ENCODE measurements around the gene ROBO1. TPM values are rescaled to one million over a fixed set of nuclear protein-coding genes. Genes with fewer than 3 reads are reported as not detected.

ROBO1 gene
- total and polyA plus RNA-seq, 2 of the 13 experiments (the other 11 are each of a cell fraction or from before 2014, with no cell fraction given), result 52.2 to 71.0 TPM

DNA sequence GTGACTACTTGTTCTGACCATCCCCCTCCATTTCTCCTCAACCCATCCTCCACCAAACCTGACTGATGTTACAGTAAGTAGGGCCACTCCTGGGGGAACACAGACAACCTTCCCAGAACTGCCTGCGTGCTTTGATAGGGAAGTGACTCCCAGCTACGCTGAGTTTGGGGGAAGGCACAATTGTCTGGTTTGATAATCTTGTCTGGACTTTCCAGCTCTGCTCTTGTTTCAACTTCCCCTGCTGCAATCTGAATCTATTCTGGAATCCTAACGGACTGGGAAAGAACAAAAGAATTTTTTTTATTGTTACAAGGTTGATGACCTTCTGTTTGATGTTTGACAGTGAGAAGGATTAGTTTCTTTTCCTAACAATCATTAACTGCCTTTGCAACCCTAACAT lies 895.6 kb downstream of the ROBO1 start (continued):
- TF ChIP-seq, protein P1, sequence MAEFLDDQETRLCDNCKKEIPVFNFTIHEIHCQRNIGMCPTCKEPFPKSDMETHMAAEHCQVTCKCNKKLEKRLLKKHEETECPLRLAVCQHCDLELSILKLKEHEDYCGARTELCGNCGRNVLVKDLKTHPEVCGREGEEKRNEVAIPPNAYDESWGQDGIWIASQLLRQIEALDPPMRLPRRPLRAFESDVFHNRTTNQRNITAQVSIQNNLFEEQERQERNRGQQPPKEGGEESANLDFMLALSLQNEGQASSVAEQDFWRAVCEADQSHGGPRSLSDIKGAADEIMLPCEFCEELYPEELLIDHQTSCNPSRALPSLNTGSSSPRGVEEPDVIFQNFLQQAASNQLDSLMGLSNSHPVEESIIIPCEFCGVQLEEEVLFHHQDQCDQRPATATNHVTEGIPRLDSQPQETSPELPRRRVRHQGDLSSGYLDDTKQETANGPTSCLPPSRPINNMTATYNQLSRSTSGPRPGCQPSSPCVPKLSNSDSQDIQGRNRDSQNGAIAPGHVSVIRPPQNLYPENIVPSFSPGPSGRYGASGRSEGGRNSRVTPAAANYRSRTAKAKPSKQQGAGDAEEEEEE (CRISPR knock-in tag; IDR thresholded peaks at IDR 0.05; ENCODE audit: borderline replicate concordance), result no peak
- TF ChIP-seq EZH2 (conservative IDR thresholded peaks at IDR 0.05; ENCODE audit: low read depth, low read length) (no peak), BRCA1 (CRISPR knock-in tag; IDR thresholded peaks at IDR 0.05) (no peak), ZNF264 (CRISPR knock-in tag; IDR thresholded peaks at IDR 0.05) (no peak), PHF21A (CRISPR knock-in tag; IDR thresholded peaks at IDR 0.05) (no peak), ZKSCAN5 (CRISPR knock-in tag; IDR thresholded peaks at IDR 0.05) (no peak), ZNF589 (CRISPR knock-in tag; conservative IDR thresholded peaks at IDR 0.05) (no peak), IKZF1 (IDR thresholded peaks at IDR 0.05) (no peak), AGO1 (IDR thresholded peaks at IDR 0.05; ENCODE audit: low read depth, low read length, poor library complexity, severe bottlenecking) (no peak), IRF2 (CRISPR knock-in tag; IDR thresholded peaks at IDR 0.05) (no peak), ZFY (CRISPR knock-in tag; IDR thresholded peaks at IDR 0.05) (no peak), ZNF451 (CRISPR knock-in tag; IDR thresholded peaks at IDR 0.05) (no peak), THYN1 (CRISPR knock-in tag; IDR thresholded peaks at IDR 0.05; ENCODE audit: borderline replicate concordance, low read depth) (no peak), ZNF563 (CRISPR knock-in tag; IDR thresholded peaks at IDR 0.05) (no peak), NFE2 (CRISPR knock-in tag; IDR thresholded peaks at IDR 0.05) (no peak), SNRNP70 (IDR thresholded peaks at IDR 0.05; ENCODE audit: low read depth, low read length) (no peak), ONECUT2 (CRISPR knock-in tag; IDR thresholded peaks at IDR 0.05) (no peak)
- TF ChIP-seq, protein P2, sequence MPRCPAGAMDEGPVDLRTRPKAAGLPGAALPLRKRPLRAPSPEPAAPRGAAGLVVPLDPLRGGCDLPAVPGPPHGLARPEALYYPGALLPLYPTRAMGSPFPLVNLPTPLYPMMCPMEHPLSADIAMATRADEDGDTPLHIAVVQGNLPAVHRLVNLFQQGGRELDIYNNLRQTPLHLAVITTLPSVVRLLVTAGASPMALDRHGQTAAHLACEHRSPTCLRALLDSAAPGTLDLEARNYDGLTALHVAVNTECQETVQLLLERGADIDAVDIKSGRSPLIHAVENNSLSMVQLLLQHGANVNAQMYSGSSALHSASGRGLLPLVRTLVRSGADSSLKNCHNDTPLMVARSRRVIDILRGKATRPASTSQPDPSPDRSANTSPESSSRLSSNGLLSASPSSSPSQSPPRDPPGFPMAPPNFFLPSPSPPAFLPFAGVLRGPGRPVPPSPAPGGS (CRISPR knock-in tag; IDR thresholded peaks at IDR 0.05), result no peak
- TF ChIP-seq, protein P3, sequence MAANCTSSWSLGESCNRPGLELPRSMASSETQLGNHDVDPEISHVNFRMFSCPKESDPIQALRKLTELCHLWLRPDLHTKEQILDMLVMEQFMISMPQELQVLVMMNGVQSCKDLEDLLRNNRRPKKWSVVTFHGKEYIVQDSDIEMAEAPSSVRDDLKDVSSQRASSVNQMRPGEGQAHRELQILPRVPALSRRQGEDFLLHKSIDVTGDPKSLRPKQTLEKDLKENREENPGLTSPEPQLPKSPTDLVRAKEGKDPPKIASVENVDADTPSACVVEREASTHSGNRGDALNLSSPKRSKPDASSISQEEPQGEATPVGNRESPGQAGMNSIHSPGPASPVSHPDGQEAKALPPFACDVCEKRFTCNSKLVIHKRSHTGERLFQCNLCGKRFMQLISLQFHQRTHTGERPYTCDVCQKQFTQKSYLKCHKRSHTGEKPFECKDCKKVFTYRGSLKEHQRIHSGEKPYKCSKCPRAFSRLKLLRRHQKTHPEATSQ (CRISPR knock-in tag; IDR thresholded peaks at IDR 0.05; ENCODE audit: borderline replicate concordance), result no peak
- TF ChIP-seq, protein P4, sequence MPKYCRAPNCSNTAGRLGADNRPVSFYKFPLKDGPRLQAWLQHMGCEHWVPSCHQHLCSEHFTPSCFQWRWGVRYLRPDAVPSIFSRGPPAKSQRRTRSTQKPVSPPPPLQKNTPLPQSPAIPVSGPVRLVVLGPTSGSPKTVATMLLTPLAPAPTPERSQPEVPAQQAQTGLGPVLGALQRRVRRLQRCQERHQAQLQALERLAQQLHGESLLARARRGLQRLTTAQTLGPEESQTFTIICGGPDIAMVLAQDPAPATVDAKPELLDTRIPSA (CRISPR knock-in tag; IDR thresholded peaks at IDR 0.05; ENCODE audit: borderline replicate concordance), result no peak
- TF ChIP-seq, protein P5, sequence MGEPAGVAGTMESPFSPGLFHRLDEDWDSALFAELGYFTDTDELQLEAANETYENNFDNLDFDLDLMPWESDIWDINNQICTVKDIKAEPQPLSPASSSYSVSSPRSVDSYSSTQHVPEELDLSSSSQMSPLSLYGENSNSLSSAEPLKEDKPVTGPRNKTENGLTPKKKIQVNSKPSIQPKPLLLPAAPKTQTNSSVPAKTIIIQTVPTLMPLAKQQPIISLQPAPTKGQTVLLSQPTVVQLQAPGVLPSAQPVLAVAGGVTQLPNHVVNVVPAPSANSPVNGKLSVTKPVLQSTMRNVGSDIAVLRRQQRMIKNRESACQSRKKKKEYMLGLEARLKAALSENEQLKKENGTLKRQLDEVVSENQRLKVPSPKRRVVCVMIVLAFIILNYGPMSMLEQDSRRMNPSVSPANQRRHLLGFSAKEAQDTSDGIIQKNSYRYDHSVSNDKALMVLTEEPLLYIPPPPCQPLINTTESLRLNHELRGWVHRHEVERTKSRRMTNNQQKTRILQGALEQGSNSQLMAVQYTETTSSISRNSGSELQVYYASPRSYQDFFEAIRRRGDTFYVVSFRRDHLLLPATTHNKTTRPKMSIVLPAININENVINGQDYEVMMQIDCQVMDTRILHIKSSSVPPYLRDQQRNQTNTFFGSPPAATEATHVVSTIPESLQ (CRISPR knock-in tag; conservative IDR thresholded peaks at IDR 0.05), result no peak
- TF ChIP-seq, protein P6, sequence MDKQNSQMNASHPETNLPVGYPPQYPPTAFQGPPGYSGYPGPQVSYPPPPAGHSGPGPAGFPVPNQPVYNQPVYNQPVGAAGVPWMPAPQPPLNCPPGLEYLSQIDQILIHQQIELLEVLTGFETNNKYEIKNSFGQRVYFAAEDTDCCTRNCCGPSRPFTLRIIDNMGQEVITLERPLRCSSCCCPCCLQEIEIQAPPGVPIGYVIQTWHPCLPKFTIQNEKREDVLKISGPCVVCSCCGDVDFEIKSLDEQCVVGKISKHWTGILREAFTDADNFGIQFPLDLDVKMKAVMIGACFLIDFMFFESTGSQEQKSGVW (CRISPR knock-in tag; IDR thresholded peaks at IDR 0.05; ENCODE audit: borderline replicate concordance), result no peak
